ENCODE measurements around the gene NPTN. TPM values are rescaled to one million over a fixed set of nuclear protein-coding genes. Genes with fewer than 3 reads are reported as not detected.

NPTN gene
- total and polyA plus RNA-seq, 7 experiments from 2014 or later = 26.8 to 51.9 (median 42.6) TPM

DNA sequence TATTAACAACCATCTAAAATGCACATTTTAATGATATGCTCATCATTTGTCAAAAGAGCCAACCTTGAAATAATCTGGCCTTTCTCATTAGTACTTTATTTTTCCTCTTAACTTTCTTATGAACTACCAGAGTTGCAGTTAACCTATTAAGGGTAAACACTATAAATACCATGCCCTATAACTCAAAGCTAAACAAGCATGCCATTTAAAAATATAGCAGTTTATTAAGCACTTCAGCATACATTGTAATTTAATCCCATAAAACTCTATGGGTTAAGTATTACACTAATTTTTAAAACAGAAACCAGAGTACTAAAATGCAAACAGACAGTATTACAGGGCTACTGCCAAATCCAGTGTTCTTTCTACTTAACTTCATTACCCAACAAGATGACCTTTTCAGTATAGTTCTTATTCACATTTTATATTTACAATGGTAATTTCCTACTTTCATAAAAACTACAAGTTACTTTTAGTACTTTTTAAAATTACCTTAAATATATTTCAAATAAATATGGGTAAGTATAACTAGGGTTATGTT is 11.8 kb downstream of the NPTN start:
- intact Hi-C loops (cut with micrococcal nuclease) = no loop called here
- Histone ChIP-seq H3K27me3 (ENCODE audit: control insufficient read depth in 2 of 2, insufficient read depth in 2 of 2, low read length in 2 of 2) (no peaks in the 10 kb centered on the region), H3K4me1 (ENCODE audit: control insufficient read depth in 2 of 2, insufficient read depth in 2 of 2, low read length in 2 of 2) (peaks cover 0 to 5% of the 10 kb centered on the region in 2 donors), H3K27ac (ENCODE audit: low read depth, low read length) (no peak overlapping the region), H3K36me3 (ENCODE audit: control insufficient read depth in 2 of 3, insufficient read depth in 3 of 3, low read length in 3 of 3) (no peaks in the 10 kb centered on the region), H3K4me3 (ENCODE audit: low read length) (no peak overlapping the region), H3K9me3 (ENCODE audit: control insufficient read depth in 2 of 3, low read length in 3 of 3) (no peaks in the 10 kb centered on the region)
- no peak for ATAC-seq
- Mint-ChIP-seq H3K36me3 (peaks cover 0 to 9% (median 0%) of the 10 kb centered on the region in 5 donors), H3K4me3 (no peak overlapping the region), H3K9me3 (no peaks in the 10 kb centered on the region), H3K4me1 (peaks cover 8 to 90% (median 70%) of the 10 kb centered on the region in 7 donors), H3K27ac (no peak overlapping the region), H3K27me3 (no peaks in the 10 kb centered on the region)
- no peak for DNase-seq
- ChIA-PET CTCF (interaction anchor here (1.2 kb wide), 1 partner anchor 15 kb away, joined by 3 read pairs; no protein-coding TSS in a partner anchor), POLR2A (no interaction called here)

DNA sequence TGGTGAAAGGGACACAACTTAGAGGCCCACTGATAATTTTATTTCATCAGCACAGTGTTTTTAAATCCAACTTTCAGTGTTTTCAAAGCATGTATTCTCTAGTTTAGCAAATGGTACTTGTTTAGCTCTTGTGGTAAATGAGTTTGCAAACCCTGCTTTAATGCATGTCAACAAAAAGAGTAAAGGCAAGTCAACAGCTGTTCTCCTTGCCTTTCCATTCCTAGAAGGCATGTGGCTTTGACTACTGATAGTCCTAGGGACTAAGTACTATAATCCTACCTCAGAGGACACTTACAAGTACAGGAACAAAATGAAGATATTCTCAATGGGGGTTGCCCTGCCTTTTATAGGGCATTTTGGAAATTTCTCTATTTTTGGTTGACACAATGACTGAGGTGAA is 13.1 kb downstream of the NPTN start:
- intact Hi-C loops (cut with micrococcal nuclease) = no loop called here
- H3K27me3 ChIP-seq (ENCODE audit: control insufficient read depth in 2 of 2, insufficient read depth in 2 of 2, low read length in 2 of 2) = no peaks in the 10 kb centered on the region
- POLR2A ChIA-PET = no interaction called here
- Mint-ChIP-seq H3K27ac (no peak overlapping the region), H3K27me3 (no peaks in the 10 kb centered on the region), H3K4me1 (peaks cover 8 to 95% (median 74%) of the 10 kb centered on the region in 7 donors), H3K36me3 (peaks cover 0 to 12% (median 0%) of the 10 kb centered on the region in 5 donors), H3K4me3 (no peak overlapping the region), H3K9me3 (no peaks in the 10 kb centered on the region)
- no peak overlapping the region for H3K4me3 ChIP-seq (ENCODE audit: low read length)
- no peaks in the 10 kb centered on the region for H3K36me3 ChIP-seq (ENCODE audit: control insufficient read depth in 2 of 3, insufficient read depth in 3 of 3, low read length in 3 of 3)
- no peak for DNase-seq
- CTCF ChIA-PET = interaction anchor here (1.6 kb wide), 1 partner anchor 16 kb away, joined by 9 read pairs; no protein-coding TSS in a partner anchor
- no peak overlapping the region for H3K27ac ChIP-seq (ENCODE audit: low read depth, low read length)
- ATAC-seq = no peak
- H3K4me1 ChIP-seq (ENCODE audit: control insufficient read depth in 2 of 2, insufficient read depth in 2 of 2, low read length in 2 of 2) = peaks cover 0 to 5% of the 10 kb centered on the region in 2 donors
- H3K9me3 ChIP-seq (ENCODE audit: control insufficient read depth in 2 of 3, low read length in 3 of 3) = no peaks in the 10 kb centered on the region

GRCh38 chr15:73617913-73618312 is 15.3 kb downstream of the NPTN start:
- Mint-ChIP-seq H3K36me3 (peaks cover 0 to 10% (median 2%) of the 10 kb centered on the region in 5 donors), H3K27me3 (no peaks in the 10 kb centered on the region), H3K4me3 (peak overlapping the region in 1 of 10 donors; percentile 24), H3K4me1 (peaks cover 8 to 81% (median 60%) of the 10 kb centered on the region in 7 donors), H3K9me3 (no peaks in the 10 kb centered on the region), H3K27ac (no peak overlapping the region)
- Histone ChIP-seq H3K4me3 (ENCODE audit: low read length) (no peak overlapping the region), H3K36me3 (ENCODE audit: control insufficient read depth in 2 of 3, insufficient read depth in 3 of 3, low read length in 3 of 3) (no peaks in the 10 kb centered on the region), H3K4me1 (ENCODE audit: control insufficient read depth in 2 of 2, insufficient read depth in 2 of 2, low read length in 2 of 2) (peaks cover 0 to 5% of the 10 kb centered on the region in 2 donors), H3K9me3 (ENCODE audit: control insufficient read depth in 2 of 3, low read length in 3 of 3) (no peaks in the 10 kb centered on the region), H3K27me3 (ENCODE audit: control insufficient read depth in 2 of 2, insufficient read depth in 2 of 2, low read length in 2 of 2) (no peaks in the 10 kb centered on the region), H3K27ac (ENCODE audit: low read depth, low read length) (no peak overlapping the region)
- ATAC-seq (no peak), DNase-seq (no peak)
- POLR2A ChIA-PET = interaction anchor here (1.1 to 1.6 kb wide), 2 partner anchors 14 to 15 kb away, joined by 3 to 4 read pairs; no protein-coding TSS in a partner anchor
- intact Hi-C loops (cut with micrococcal nuclease) = no loop called here
- CTCF ChIA-PET = interaction anchor here (1.1 to 2.3 kb wide), 2 partner anchors 18 to 20 kb away, joined by 3 to 10 read pairs; no protein-coding TSS in a partner anchor

- Histone ChIP-seq H3K36me3 (ENCODE audit: control insufficient read depth in 2 of 3, insufficient read depth in 3 of 3, low read length in 3 of 3) (no peaks in the 10 kb centered on the region), H3K4me3 (ENCODE audit: low read length) (no peak overlapping the region), H3K27ac (ENCODE audit: low read depth, low read length) (no peak overlapping the region), H3K9me3 (ENCODE audit: control insufficient read depth in 2 of 3, low read length in 3 of 3) (no peaks in the 10 kb centered on the region), H3K4me1 (ENCODE audit: control insufficient read depth in 2 of 2, insufficient read depth in 2 of 2, low read length in 2 of 2) (peaks cover 0 to 5% of the 10 kb centered on the region in 2 donors), H3K27me3 (ENCODE audit: control insufficient read depth in 2 of 2, insufficient read depth in 2 of 2, low read length in 2 of 2) (no peaks in the 10 kb centered on the region)
- H3K27me3 Mint-ChIP-seq = no peaks in the 10 kb centered on the region
- no peak overlapping the region for H3K27ac Mint-ChIP-seq
- POLR2A ChIA-PET = interaction anchor here (1.1 to 1.6 kb wide), 3 partner anchors 13 to 27 kb away, joined by 3 to 4 read pairs (median 3); no protein-coding TSS in a partner anchor
- H3K4me3 Mint-ChIP-seq = no peak overlapping the region
- DNase-seq = no peak
- intact Hi-C loops (cut with micrococcal nuclease) = no loop called here
- CTCF ChIA-PET = interaction anchor here (1.1 to 2.3 kb wide), 3 partner anchors 15 to 20 kb away, joined by 3 to 10 read pairs (median 3); no protein-coding TSS in a partner anchor
- peaks cover 8 to 80% (median 58%) of the 10 kb centered on the region in 7 donors for H3K4me1 Mint-ChIP-seq
- no peaks in the 10 kb centered on the region for H3K9me3 Mint-ChIP-seq
- H3K36me3 Mint-ChIP-seq = peaks cover 0 to 10% (median 2%) of the 10 kb centered on the region in 5 donors
- ATAC-seq = no peak
Observed at GRCh38 chr15:73617301-73617831, 15.8 kb downstream of the NPTN start.

DNA sequence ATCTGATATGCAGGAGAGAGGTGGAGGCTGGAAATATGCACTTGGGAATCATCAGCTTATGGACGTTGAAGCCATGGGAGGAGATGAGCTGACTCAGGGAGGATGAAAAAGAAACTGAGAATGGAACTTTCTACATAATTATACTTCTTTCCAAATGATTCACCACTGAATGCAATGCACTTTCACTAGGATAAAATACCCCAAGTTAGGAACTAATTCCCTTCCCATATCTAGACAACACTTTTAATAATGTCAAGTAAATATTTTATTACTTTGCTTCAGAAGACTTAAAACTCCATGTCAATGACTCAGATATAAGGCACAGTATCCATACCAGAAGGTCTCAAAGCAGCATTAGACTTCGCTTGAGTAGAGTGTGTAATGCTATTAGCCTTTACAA is 24.2 kb downstream of the NPTN start:
- Histone ChIP-seq H3K27ac (ENCODE audit: low read depth, low read length) (no peak overlapping the region), H3K4me1 (ENCODE audit: control insufficient read depth in 2 of 2, insufficient read depth in 2 of 2, low read length in 2 of 2) (no peaks in the 10 kb centered on the region), H3K36me3 (ENCODE audit: control insufficient read depth in 2 of 3, insufficient read depth in 3 of 3, low read length in 3 of 3) (no peaks in the 10 kb centered on the region), H3K9me3 (ENCODE audit: control insufficient read depth in 2 of 3, low read length in 3 of 3) (no peaks in the 10 kb centered on the region), H3K4me3 (ENCODE audit: low read length) (no peak overlapping the region), H3K27me3 (ENCODE audit: control insufficient read depth in 2 of 2, insufficient read depth in 2 of 2, low read length in 2 of 2) (no peaks in the 10 kb centered on the region)
- Mint-ChIP-seq H3K36me3 (peaks cover 5 to 26% (median 8%) of the 10 kb centered on the region in 5 donors), H3K9me3 (peaks cover 0 to 4% (median 0%) of the 10 kb centered on the region in 11 donors), H3K4me1 (peaks cover 20 to 70% (median 52%) of the 10 kb centered on the region in 7 donors), H3K27me3 (no peaks in the 10 kb centered on the region), H3K27ac (no peak overlapping the region), H3K4me3 (peak overlapping the region in 1 of 10 donors; percentile 17)
- no peak for ATAC-seq
- ChIA-PET POLR2A (no interaction called here), CTCF (no interaction called here)
- intact Hi-C loops (cut with micrococcal nuclease) = no loop called here
- DNase-seq = no peak

DNA sequence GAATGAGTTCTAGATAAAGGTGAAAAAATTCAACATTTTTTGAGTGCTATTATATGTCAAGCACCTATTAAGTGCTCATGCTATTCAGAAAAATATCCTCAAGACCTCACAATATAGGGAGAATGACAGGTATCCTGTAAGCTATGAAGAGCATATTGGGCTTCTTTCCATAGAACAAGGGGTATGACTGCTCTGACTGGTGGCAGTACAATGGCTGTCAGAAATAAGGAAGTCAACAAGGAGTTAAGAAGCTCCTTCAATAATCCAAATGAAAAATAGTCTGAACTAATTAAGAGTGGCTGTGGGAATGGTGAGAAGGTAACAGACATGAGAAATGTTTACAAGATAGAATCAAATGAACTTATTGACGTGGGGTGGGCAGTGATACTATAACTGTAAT is 24.7 kb downstream of the NPTN start:
- ChIA-PET POLR2A (no interaction called here), CTCF (no interaction called here)
- H3K27me3 ChIP-seq (ENCODE audit: control insufficient read depth in 2 of 2, insufficient read depth in 2 of 2, low read length in 2 of 2) = no peaks in the 10 kb centered on the region
- intact Hi-C loops (cut with micrococcal nuclease) = no loop called here
- H3K27ac ChIP-seq (ENCODE audit: low read depth, low read length) = no peak overlapping the region
- no peaks in the 10 kb centered on the region for H3K4me1 ChIP-seq (ENCODE audit: control insufficient read depth in 2 of 2, insufficient read depth in 2 of 2, low read length in 2 of 2)
- DNase-seq (no peak), ATAC-seq (no peak)
- H3K4me1 Mint-ChIP-seq = peaks cover 20 to 70% (median 52%) of the 10 kb centered on the region in 7 donors
- no peak overlapping the region for H3K4me3 Mint-ChIP-seq
- H3K4me3 ChIP-seq (ENCODE audit: low read length) = no peak overlapping the region
- no peaks in the 10 kb centered on the region for H3K27me3 Mint-ChIP-seq
- no peaks in the 10 kb centered on the region for H3K36me3 ChIP-seq (ENCODE audit: control insufficient read depth in 2 of 3, insufficient read depth in 3 of 3, low read length in 3 of 3)
- H3K9me3 Mint-ChIP-seq = peaks cover 0 to 4% (median 0%) of the 10 kb centered on the region in 11 donors
- peaks cover 5 to 26% (median 8%) of the 10 kb centered on the region in 5 donors for H3K36me3 Mint-ChIP-seq
- H3K9me3 ChIP-seq (ENCODE audit: control insufficient read depth in 2 of 3, low read length in 3 of 3) = no peaks in the 10 kb centered on the region
- no peak overlapping the region for H3K27ac Mint-ChIP-seq
